Measurements from ENCODE around the gene SERPINB10.

SERPINB10 gene

DNA sequence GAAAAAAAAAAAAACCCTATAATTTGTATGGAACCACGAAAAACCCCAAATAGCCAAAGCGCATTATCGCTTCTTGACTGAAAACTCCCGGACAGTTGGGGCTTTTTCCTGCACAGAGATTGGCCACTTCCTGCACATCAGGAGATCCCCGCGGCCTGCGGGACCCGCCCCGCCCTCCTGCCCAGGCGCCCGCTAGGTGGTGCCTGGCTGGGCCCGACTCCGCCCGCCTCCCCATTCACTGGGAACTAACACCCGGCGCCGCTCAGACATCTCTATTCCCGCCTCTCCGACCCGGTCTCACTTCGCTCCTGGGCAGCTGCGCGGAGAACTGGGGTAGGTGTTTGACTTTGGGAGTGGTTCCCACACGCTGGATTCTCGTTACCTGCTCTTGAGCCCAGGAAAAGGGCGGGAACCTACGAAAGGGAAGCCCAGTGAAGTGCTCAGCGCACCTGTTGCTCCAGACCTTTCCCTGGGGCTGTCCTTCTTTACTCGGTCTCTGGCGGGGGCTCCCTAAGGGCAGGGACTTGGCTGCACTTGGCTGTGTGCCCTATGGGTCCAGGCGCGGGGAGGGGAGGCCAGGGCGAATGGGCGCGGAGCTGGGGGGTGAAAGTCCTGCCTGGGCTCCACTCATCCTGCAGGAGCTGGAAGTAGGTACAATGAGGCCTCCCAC lies 41.4 kb downstream of the SERPINB10 start, which contains the start of gene HMSD:
Gene HMSD (plus strand): TSS at position 234 of the 670 bp plus-strand sequence. CDS start 4,155 bp downstream, outside the sequence.
- peak; percentile 69 for DNase-seq (ENCODE audit: low spot score)

DNA sequence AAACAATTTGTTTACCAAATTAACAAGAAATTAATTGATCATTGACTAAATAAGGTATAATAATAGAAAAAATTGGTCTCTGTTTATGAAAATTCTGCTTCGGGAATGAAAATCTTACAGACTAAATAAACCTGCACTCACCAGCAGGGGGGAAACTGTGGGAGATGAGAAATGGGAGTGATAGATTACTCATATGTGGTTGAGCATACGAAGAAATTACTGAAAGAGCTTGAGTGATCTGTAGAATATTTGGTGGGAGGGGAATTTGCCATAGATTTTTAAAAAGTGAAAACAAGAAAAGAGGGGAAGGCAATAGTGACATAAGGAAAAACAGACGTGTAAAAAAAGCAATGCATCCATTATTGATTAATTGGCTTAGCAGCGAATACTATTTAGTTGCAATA lies 43.5 kb downstream of the SERPINB10 start:
- no peak for DNase-seq (ENCODE audit: low spot score)

DNA sequence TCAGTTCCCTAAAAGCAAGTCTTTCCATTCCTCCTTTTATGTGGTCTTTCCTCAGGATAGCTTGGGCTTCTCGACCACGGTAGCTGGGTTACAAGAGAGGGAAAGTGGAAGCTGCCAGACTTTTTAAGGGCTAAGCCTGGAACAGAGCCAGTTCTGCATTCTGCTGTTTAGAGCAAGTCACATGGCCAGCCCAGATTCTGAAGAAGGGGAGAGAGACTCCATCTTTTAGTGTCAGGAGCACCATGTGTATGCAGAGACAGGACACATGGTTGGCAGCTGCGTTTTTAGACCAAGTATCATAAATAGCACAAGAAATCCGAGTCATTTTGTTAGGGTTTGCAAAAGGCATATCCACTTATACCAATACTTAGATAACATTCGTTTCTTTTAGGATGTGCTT lies 46.1 kb downstream of the SERPINB10 start:
- peak; percentile 35 for DNase-seq (ENCODE audit: low spot score)

DNA sequence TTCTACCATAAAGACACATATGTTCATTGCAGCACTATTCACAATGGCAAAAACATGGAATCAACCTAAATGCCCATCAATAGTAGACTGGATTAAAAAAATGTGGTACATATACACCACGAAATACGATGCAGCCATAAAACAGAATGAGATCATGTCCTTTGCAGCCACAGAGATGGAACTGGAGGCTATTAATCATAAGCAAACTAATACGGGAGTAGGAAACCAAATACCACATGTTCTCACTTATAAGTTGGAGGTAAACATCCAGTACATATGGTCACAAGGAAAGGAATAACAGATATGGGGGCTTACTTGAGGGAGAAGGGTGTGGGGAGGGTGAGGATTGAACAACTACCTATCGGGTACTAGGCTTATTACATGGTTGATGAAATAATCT lies 49.0 kb downstream of the SERPINB10 start:
- no peak for DNase-seq (ENCODE audit: low spot score)

DNA sequence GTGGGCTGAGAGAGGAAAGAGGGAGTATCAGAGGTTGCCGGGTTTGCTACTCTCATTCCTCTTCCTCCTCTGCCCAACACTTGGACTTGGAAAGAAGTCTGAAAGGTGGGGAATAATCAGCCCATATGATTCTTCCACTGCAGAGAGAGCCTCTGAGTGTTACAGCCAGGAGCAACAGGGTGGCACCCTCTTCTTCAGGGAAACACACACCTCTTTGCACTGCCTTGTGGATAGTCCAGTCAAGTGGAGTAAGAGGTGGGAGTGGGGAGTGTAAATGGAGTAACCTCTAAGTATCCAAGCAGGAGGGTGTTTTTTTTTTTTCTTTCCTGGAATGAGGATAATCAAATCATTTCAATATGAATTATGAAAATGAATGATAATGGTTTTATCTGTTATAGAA lies 53.1 kb downstream of the SERPINB10 start:
- no peak for DNase-seq (ENCODE audit: low spot score)

DNA sequence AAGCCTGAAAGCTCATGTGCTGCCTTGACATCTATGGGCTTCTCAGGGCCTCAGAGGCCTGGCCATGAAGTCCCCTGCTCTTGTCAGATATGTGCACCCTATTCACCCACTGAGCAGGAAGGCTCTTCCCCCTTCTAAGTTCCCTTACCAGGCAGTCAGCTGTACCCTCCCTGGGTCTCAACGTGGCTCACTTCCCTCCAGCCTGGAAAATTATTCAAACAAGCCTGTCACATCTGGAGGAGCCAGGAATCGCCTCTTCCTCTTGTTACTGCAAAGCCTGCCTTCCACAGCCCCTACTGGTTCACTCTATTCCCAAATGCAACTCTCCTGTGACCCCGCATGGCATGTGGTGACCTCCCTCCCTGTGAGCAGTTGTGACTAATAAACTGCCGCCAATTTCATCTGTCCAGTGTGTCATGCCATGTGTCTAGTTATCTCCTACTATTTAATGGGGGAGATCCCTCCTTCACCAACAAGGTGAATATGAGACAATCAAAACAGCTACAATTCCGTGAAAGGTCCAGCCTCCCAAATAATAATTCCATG lies 53.8 kb downstream of the SERPINB10 start:
- no peak for DNase-seq (ENCODE audit: low spot score)

DNA sequence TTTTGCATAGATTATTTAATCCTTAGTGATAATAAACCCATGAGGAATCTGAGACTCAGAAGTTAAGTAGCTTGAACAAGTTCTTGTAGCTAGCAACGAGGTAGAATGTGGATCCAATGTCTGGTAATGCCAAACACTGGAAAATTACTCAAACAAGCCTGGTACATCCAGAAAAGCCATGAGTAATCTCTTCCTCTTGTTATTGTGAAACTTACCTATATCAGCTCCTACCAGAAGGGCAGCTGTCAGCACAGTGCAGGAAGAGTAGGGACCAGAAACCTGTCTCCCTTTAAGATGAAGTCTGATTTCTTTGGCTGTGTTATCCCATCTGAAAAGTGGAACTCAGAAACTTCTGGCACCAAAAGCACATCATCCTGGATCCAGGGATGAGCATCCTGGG lies 54.4 kb downstream of the SERPINB10 start:
- no peak for DNase-seq (ENCODE audit: low spot score)

DNA sequence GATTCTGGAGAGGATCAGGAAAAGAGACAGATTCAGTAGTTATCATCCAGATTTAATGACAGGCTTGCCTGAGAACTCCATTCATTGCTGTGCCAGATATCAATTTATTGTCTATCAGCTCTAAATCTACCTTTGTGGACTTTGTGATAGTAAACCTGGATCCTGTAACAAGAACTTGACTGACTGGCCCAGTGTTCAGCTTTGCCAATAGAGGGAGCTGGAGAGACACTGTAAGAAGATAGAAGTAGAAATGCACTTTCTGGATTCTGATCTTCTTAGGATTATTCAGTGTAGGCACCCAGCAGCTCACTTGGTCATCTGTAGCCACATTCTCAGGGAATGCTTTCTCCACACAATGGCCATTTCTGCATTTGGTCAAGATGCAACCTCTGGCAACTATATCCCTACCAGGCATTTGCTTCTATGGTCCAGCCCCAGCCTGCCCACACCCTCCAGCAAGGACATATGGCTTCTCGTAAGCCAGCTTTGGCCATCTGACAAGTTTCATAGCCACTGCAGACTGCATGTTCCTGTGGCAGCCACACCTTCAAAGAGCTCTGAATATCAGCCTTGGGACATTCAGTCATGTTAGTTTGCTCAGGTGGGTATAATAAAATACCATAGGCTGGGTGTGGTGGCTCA lies 56.0 kb downstream of the SERPINB10 start:
- peak; percentile 82 for DNase-seq (ENCODE audit: low spot score)

DNA sequence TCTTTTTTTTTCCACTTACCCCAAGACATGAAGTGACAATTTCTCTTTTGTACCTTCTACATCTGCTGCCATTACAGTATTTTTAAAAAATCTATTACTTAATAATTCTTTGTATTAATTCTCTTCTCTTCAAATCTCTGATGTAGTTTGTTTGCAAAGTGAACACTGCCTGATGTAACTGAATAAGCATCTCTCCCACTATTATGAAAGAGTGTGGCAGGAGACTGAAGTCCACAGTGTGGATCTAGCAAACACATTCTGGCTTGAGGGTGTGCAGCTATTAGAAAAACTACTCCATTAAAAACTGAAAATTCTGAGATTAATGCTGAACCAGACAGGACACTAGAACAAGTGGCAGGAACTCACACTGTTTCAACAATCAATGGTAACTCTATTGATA lies 57.1 kb downstream of the SERPINB10 start:
- DNase-seq (ENCODE audit: low spot score) = no peak

DNA sequence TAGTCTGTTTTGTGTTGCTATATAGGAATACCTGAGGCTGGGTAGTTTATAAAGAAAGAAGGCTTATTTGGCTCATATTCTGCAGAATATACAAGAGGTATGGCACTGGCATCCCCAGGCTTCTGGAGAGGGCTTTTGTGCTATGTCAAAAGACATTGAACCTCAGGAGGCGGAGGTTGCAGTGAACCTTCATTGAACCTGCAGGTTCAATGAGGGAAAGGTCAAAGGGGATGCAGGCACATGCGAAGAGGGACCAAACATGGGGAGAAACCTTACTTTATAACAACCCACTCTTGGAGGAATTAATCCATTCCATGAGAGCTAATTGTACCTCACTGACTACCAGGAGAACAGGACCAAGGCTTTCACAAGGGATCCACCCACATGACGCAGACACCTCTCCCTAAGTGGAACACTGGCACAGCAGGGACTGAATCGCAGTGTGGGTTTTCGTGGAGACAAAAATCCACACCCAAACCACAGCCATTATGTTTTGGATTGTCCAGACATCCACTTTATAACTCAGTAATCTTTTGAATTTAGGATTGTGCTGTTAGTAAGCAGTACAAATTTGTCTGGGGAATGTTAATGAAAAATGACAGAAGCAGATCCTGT lies 58.1 kb downstream of the SERPINB10 start:
- DNase-seq (ENCODE audit: low spot score) = no peak

DNA sequence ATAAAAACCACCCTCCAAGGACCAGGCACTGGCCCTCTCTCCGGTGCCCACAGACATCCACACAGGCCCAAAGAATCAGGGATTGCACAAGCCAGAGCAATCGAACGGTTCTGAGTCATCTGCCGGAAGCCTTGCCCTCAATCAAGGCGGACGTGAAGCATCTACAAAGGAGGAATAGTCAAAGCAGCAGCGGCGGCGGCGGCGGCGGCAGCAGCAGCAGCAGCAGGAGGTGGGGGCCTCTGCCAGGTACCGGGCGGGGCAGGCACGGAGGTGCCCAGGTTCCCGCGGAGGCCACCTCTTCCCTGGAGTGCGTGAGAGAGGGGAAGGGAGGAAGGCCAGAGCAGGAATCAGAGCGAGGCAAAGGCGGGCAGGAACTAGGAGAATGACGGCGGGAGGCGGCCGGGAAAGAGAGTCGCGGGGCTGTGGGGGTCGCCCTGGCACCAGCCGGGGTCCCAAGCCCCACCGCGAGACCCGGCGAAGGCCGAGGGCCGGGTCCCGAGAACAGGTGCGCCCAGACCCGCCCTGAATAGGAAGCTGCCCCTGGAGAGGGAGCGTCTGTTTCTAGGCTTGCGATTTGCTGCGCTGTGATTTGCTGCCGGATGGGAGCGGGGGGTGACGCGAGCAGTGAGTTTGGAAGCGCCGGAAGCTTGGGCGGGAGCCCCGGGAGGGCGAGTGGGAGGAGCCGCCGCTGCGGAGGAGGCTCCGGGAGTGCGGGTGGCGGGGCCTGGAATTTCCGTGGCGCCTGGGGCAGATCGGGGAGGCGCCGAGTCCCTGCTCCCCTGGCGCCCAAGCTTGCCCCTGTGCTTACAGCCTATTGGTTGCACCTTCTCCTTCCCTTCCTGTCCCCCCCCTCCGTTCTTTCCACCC lies 62.4 kb downstream of the SERPINB10 start, which contains the start of gene SERPINB8:
Gene SERPINB8 (plus strand): TSS at position 140 of the 867 bp plus-strand sequence. CDS start 8,228 bp downstream, outside the sequence.
- DNase-seq (ENCODE audit: low spot score) = peak; percentile 97

DNA sequence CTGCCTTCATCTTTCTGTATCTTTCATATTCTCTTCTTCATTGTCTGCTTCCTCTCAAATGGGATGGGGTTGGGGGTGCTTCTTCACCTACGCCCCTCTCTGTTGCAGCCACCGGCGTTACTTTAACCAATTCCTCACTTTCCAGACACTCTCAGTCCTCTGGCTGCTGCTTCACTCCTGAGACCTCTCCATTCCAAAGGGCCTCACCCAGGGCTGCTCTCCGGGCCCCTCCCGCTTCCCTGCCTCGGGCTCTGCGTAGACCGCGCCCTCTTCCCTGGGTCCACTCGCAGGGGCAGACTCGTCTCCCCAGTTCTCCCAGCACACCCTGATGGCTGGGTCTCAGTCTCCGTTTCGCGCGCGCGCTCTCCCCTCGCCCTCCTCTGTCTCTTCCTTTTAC lies 63.0 kb downstream of the SERPINB10 start:
- DNase-seq (ENCODE audit: low spot score) = peak; percentile 33

DNA sequence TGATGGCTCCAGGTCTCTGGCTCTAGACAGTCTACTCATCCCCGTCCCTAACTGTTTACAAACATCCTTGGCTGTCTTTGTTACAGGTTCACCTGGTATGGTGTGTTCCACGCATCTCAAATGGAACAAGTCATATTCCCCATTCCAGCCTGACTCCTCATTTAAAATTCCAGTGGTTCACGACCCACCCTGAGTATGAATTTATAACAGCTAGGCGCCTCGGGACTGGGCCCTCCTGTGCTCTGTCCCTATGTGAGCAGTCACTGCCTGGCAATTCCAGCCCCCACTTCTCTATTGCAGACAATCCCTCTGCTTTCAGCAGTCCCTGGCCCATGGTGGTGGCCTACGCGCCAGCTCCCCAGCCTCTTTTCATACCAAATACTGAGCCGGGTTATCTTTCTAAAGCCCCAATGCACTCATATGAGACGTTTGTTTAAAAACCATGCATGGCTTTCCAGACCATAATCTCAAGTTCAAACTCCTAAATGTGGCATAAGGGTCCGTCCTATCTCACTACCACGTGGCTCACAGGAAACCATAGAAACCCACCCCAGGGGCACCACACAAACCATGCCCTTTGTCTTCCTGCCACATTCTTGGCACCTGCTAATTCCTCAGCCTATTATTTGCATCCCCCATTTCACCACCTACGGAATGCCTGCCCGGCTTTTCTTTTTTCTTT lies 63.7 kb downstream of the SERPINB10 start:
- DNase-seq (ENCODE audit: low spot score) = no peak

DNA sequence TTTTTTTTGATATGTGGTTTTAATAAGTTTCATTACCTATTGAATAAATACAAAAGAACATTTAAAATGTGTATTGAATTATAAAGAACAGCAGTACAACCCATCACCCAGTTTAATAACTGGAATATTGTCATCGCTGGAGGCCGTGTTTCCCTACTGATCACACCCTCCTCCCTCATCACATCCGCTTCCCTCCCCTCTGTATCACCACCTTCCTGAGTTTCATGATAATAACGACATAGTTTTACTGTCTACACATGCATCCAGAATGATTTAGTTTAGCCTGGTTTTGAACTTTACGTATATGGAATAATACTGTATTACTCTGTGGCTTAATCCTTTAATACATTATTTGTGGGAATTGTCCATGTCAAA lies 64.2 kb downstream of the SERPINB10 start:
- DNase-seq (ENCODE audit: low spot score) = no peak

DNA sequence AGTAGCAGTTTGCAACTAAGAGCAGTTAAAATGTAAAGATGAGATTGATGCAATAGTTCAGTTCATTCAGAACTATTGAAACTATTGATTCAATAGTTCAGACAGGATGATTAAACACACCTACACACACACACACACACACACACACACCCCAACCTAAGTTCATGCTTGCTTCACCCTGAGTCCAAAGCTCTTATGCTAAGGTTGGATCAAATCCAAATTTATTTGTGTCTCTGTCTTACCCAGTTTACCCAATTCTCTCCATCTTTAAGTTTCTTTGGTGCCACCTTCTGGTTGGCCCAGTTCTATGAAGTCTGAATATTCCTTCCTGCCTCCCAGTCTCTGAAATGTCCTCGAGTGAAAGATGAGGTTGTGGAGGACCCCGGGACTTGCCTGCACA lies 67.2 kb downstream of the SERPINB10 start:
- peak; percentile 41 for DNase-seq (ENCODE audit: low spot score)

DNA sequence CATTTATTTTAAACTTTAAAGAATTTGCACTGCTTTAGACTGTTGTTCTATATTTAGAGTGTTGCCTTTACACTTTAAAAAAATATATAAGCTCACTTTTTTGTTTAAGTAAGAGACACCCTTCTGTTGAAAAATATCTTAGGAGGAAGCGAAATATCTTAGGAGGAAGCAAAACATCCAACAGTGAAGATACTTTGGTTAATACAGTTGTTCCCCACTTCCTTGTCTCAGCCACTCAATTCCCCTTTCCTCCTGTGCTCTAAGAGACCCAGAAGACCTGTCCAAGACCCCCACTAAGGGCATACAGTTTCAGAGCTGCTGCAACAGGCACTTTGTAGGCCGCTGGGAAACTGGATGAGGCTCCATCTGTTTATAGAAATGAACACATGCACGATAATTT lies 67.9 kb downstream of the SERPINB10 start:
- DNase-seq (ENCODE audit: low spot score) = peak; percentile 41

DNA sequence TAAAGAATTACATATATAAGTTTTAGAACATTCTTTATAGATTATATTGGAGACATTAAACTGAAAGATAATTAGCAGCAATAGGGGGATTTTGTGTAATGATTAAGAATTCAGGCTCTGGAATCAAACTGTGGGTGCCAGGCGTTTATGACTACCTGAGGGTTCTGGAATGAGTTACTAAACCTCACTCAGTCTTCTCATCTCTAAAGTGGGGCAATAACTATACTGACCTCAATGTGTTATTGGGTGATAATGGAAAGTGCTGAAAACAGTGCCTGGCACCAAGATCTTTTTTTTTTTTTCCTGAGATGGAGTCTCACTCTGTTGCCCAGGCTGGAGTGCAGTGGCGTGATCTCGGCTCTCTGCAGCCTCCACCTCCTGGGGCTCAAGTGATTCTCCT lies 69.3 kb downstream of the SERPINB10 start:
- DNase-seq (ENCODE audit: low spot score) = no peak

DNA sequence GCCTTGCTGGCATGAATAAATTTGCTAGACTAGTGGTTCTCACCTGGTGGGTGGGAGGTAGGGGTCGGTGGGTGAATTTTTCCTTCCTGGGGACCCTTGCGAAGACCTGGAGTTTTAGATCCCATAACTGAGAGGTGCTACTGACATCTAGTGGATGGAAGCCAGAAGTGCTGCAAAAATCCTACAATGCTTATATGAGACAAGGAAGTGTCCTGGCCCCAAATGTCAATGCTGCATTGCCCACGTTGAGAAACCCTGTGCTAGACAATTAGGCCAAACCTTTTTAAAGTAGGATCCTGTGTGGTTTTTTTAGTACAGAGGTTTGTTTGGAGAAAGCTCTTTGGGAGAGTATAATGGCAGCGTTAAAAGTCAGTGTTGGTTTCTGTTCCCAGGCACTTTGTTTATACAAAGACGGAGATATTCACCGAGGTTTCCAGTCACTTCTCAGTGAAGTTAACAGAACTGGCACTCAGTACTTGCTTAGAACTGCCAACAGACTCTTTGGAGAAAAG lies 71.7 kb downstream of the SERPINB10 start:
- peak; percentile 87 for DNase-seq (ENCODE audit: low spot score)

DNA sequence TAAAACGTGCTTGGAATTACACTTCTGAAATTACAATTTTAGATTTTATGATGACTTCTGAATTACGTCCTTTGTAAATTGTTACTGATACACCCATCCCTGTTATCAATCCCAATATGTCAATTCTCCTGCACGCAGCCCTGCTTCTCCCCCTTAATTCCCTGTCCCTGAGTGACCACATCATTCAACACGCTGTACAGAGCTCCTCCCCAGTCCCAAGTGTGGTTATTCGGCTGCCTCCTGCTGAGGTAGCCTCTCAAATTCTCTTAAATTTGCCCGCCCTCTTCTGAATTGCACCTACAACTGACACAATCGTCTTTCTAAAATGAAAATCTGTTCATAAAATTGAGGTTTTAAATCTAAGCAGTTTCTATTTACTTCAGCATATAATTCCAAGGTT lies 72.3 kb downstream of the SERPINB10 start:
- DNase-seq (ENCODE audit: low spot score) = no peak

DNA sequence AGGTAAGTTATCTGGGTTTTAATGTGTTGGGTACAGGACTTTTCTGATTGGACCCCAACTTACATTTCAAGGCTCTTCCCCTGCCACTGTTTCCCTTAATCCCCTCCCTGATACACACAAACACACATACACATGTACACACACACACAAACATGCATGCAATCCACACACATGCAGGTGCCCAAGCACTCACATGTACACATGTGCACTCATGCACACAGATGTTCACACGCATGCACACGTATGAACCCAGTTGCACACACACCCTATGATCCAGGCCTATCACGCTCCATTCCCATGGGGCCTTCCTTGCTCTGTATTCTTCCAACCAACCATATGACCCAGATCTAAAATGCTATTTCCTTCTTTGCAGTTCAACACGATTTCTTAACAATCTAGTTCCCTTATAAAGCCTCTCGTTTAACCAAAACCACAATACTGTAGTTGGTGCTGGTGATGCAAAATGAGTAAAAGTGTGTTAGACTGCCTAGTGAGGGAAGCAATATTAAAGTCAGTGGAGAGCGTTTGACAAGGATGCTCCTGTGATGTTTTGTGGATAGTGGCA lies 73.2 kb downstream of the SERPINB10 start:
- DNase-seq (ENCODE audit: low spot score) = peak; percentile 20

DNA sequence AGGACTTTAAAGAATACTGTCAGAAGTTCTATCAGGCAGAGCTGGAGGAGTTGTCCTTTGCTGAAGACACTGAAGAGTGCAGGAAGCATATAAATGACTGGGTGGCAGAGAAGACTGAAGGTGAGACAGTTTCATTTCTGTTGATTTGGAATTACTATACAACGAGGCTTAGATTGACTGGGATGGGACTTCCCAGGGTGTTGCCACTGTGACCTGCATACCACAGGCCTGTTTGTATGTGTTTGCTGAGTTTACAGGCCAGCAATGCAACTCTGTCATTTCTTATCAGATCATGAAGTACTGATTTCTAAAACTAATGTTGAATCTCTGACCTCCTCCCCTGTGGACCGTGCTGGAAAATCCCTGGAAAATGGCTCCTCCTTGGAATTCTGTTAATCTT lies 74.0 kb downstream of the SERPINB10 start:
- no peak for DNase-seq (ENCODE audit: low spot score)
